Smooth muscle cell (in vitro differentiated cells): ENCODE measurements around the gene BAZ1B. TPM values are rescaled to one million over a fixed set of nuclear protein-coding genes. Genes with fewer than 3 reads are reported as not detected.
"Not testable (repeated sequence)": the region's sequence is repeated elsewhere in the genome, so short reads cannot be mapped to it uniquely, and the experiment has no call there.

Experiments
- DNase-seq: peaks from one replicate; lab custom pipeline; 2025; ENCODE audit not compliant: unreplicated experiment; lab: John Stamatoyannopoulos, UW
- H2AFZ ChIP-seq: fragments of 200-600 bp; sonication (generic); 2 replicates; pipeline ENCODE4 v1.6.0; 2016; ENCODE audit warnings: antibody characterized with exemption, low read depth, mild to moderate bottlenecking
- H3F3A ChIP-seq: fragments of 200-600 bp; sonication (generic); 2 replicates; pipeline ENCODE4 v1.6.0; 2017; ENCODE audit warnings: antibody characterized with exemption, low read depth
- H3K27ac ChIP-seq: fragments of 200-600 bp; sonication (generic); 2 replicates; pipeline ENCODE4 v1.5.1; 2016; ENCODE audit warnings: low read depth, mild to moderate bottlenecking
- H3K27me3 ChIP-seq: fragments of 200-600 bp; sonication (generic); 2 replicates; pipeline ENCODE4 v1.6.1; 2016; ENCODE audit warnings: low read depth, mild to moderate bottlenecking
- H3K36me3 ChIP-seq: fragments of 200-600 bp; sonication (generic); 2 replicates; pipeline ENCODE4 v1.5.1; 2016; ENCODE audit warnings: low read depth
- H3K4me1 ChIP-seq: fragments of 200-600 bp; sonication (generic); 2 replicates; pipeline ENCODE4 v1.5.1; 2016; ENCODE audit warnings: low read depth
- H3K4me2 ChIP-seq: fragments of 200-600 bp; sonication (generic); 2 replicates; pipeline ENCODE4 v1.6.0; 2016; ENCODE audit warnings: mild to moderate bottlenecking
- H3K4me3 ChIP-seq: fragments of 200-600 bp; sonication (generic); 2 replicates; pipeline ENCODE4 v1.5.1; 2016; ENCODE audit warnings: mild to moderate bottlenecking
- H3K79me2 ChIP-seq: fragments of 200-600 bp; sonication (generic); 2 replicates; pipeline ENCODE4 v1.6.0; 2016; ENCODE audit warnings: low read depth, mild to moderate bottlenecking
- H3K9ac ChIP-seq: fragments of 200-600 bp; sonication (generic); 2 replicates; pipeline ENCODE4 v1.6.0; 2016; ENCODE audit warnings: low read depth
- H3K9me3 ChIP-seq: fragments of 200-600 bp; sonication (generic); replicated peaks from 2 replicates; pipeline ENCODE4 v1.5.1; 2016; ENCODE audit warnings: low read depth
- H4K20me1 ChIP-seq: fragments of 200-600 bp; sonication (generic); 2 replicates; pipeline ENCODE4 v1.6.0; 2016; ENCODE audit warnings: low read depth
- WGBS: methylation state at CpG from one replicate; pipeline ENCODE4 v1.1.7; 2016; ENCODE audit warnings: low lambda C conversion rate; 5-methylcytosine and 5-hydroxymethylcytosine counted together
- polyA plus RNA-seq: library from polyadenylated mRNA; unstranded; fragments of >200 nt; fragmentation: Nextera tagmentation; extraction: Ambion mirVana; gene quantifications from 2 replicates; pipeline ENCODE4 v1.2.1, GENCODE V29; 2016
- total RNA-seq: library from RNA; depleted of rRNA; stranded (reverse); fragments of >200 nt; gene quantifications from 2 replicates; pipeline ENCODE4 v1.2.3, GENCODE V29; 2014
- TF ChIP-seq, protein P1 (sequence below): fragments of 200-600 bp; sonication (generic); IDR thresholded peaks from 2 replicates; pipeline ENCODE4 v1.5.1; 2017; ENCODE audit warnings: borderline replicate concordance, mild to moderate bottlenecking, antibody characterized with exemption; ENCODE audit not compliant: insufficient read depth, poor library complexity, severe bottlenecking

Gene BAZ1B
- total and polyA plus RNA-seq, 2 experiments from 2014 or later, result 20.1 to 43.9 TPM

DNA sequence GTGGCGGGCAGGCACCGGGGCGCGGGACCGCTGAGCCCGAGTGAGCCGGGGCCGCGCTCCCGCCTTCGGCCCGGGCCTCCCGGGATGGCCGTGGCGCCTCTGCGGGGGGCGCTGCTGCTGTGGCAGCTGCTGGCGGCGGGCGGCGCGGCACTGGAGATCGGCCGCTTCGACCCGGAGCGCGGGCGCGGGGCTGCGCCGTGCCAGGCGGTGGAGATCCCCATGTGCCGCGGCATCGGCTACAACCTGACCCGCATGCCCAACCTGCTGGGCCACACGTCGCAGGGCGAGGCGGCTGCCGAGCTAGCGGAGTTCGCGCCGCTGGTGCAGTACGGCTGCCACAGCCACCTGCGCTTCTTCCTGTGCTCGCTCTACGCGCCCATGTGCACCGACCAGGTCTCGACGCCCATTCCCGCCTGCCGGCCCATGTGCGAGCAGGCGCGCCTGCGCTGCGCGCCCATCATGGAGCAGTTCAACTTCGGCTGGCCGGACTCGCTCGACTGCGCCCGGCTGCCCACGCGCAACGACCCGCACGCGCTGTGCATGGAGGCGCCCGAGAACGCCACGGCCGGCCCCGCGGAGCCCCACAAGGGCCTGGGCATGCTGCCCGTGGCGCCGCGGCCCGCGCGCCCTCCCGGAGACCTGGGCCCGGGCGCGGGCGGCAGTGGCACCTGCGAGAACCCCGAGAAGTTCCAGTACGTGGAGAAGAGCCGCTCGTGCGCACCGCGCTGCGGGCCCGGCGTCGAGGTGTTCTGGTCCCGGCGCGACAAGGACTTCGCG is 88.0 kb downstream of the BAZ1B start:
- Histone ChIP-seq H3K9me3 (no peaks in the 10 kb centered on the region), H3K36me3 (no peaks in the 10 kb centered on the region), H3K4me1 (no peaks in the 10 kb centered on the region), H3F3A (no peaks in the 10 kb centered on the region), H3K27ac (no peak overlapping the region), H4K20me1 (no peaks in the 10 kb centered on the region), H3K79me2 (no peaks in the 10 kb centered on the region), H3K4me3 (peak overlapping the region; percentile 57), H3K27me3 (no peaks in the 10 kb centered on the region), H3K4me2 (peak overlapping the region; percentile 78), H3K9ac (no peak overlapping the region), H2AFZ (no peak overlapping the region)
- 69% methylated on average over 73 of the region's 110 CpGs for WGBS
- TF ChIP-seq, protein P1, sequence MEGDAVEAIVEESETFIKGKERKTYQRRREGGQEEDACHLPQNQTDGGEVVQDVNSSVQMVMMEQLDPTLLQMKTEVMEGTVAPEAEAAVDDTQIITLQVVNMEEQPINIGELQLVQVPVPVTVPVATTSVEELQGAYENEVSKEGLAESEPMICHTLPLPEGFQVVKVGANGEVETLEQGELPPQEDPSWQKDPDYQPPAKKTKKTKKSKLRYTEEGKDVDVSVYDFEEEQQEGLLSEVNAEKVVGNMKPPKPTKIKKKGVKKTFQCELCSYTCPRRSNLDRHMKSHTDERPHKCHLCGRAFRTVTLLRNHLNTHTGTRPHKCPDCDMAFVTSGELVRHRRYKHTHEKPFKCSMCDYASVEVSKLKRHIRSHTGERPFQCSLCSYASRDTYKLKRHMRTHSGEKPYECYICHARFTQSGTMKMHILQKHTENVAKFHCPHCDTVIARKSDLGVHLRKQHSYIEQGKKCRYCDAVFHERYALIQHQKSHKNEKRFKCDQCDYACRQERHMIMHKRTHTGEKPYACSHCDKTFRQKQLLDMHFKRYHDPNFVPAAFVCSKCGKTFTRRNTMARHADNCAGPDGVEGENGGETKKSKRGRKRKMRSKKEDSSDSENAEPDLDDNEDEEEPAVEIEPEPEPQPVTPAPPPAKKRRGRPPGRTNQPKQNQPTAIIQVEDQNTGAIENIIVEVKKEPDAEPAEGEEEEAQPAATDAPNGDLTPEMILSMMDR, result no peak
- DNase-seq, result no peak

GRCh38 chr7:73432676-73433075 is 89.4 kb downstream of the BAZ1B start:
- no peaks in the 10 kb centered on the region for H3K79me2 ChIP-seq
- H4K20me1 ChIP-seq, result no peaks in the 10 kb centered on the region
- no peak overlapping the region for H3K27ac ChIP-seq
- DNase-seq, result no peak
- TF ChIP-seq, protein P1, result no peak
- H3F3A ChIP-seq, result no peaks in the 10 kb centered on the region
- WGBS, result 93% methylated on average over 11 of the region's 11 CpGs
- H3K4me3 ChIP-seq, result no peak overlapping the region
- H3K4me2 ChIP-seq, result no peak overlapping the region
- H3K36me3 ChIP-seq, result no peaks in the 10 kb centered on the region
- no peak overlapping the region for H2AFZ ChIP-seq
- H3K9me3 ChIP-seq, result no peaks in the 10 kb centered on the region
- no peaks in the 10 kb centered on the region for H3K27me3 ChIP-seq
- peaks cover 7% of the 10 kb centered on the region for H3K4me1 ChIP-seq
- H3K9ac ChIP-seq, result no peak overlapping the region

DNA sequence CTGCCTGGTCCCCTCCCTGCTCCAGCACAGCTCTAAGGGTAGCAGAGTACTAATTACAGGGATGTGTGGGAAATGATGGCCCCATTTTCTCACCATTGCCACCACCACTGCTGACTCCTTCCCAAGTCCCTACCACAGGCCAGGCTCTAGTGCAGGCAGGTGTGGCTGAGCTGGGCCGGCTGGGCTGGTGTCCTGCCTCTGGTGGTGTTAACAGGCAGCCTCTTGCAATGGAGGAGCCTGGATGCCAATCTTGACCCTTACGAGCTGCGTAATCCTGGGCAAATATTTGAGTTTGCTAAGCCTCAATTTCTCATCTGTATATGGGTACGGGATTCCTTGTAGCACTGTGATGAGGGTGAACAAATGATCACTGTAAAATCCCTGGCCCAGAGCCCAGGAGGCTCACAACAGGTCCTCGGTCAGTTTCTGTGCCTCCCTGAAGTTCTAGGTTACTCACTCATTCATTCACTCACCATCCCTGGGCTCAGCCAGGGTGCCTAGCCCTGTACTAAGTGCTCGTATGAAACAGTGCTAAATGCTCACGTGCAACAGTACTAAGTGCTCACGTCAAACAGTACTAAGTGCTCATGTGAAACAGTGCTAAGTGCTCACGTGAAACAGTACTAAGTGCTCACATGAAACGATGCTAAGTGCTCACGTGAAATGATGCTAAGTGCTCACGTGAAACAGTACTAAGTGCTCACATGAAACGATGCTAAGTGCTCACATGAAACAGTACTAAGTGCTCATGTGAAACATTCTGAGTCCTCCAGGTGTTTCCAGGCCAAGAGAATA is 90.9 kb downstream of the BAZ1B start:
- Histone ChIP-seq H3K4me2 (no peak overlapping the region), H3K27ac (no peak overlapping the region), H3K79me2 (no peaks in the 10 kb centered on the region), H3K27me3 (no peaks in the 10 kb centered on the region), H3K9ac (no peak overlapping the region), H3K4me1 (peaks cover 7% of the 10 kb centered on the region), H3F3A (no peaks in the 10 kb centered on the region), H2AFZ (no peak overlapping the region), H3K4me3 (no peak overlapping the region), H4K20me1 (no peaks in the 10 kb centered on the region), H3K36me3 (no peaks in the 10 kb centered on the region), H3K9me3 (no peaks in the 10 kb centered on the region)
- WGBS, result 92% methylated on average over 13 of the region's 13 CpGs
- DNase-seq, result no peak
- TF ChIP-seq, protein P1, result no peak

GRCh38 chr7:73430540-73430939 is 91.6 kb downstream of the BAZ1B start:
- H3K79me2 ChIP-seq, DNase-seq, H3F3A ChIP-seq, H4K20me1 ChIP-seq, H3K4me3 ChIP-seq, H3K27ac ChIP-seq, H3K9me3 ChIP-seq, H3K9ac ChIP-seq, H3K36me3 ChIP-seq, H2AFZ ChIP-seq, H3K27me3 ChIP-seq, H3K4me1 ChIP-seq, H3K4me2 ChIP-seq: not testable (repeated sequence)
- 87% methylated on average over 4 of the region's 4 CpGs for WGBS
